ENCODE results near the gene GAS2L3.

DNA sequence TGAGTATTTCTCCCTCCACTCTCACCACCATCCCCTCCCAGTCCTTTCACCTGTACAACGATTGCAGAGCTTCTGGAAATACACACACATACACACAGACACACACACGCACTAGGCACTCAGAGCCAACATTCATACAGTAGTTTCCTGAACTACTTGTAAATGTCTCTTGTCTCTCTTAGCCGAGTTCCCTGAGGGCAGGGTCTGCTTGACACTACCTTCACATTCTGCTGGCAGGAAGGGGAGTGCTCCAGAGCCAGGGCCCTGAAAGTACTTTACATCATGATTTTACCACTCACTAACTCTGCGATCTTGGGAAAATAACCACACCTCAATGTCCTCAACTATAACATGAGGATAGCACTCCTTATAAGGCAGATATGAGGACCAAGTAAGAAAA lies 82.7 kb downstream of the GAS2L3 start:
- TF ChIP-seq POLR2AphosphoS5 (IDR thresholded peaks at IDR 0.05) (no peak), POLR2A (IDR thresholded peaks at IDR 0.05) (no peak)
- TF ChIP-seq, protein P1, sequence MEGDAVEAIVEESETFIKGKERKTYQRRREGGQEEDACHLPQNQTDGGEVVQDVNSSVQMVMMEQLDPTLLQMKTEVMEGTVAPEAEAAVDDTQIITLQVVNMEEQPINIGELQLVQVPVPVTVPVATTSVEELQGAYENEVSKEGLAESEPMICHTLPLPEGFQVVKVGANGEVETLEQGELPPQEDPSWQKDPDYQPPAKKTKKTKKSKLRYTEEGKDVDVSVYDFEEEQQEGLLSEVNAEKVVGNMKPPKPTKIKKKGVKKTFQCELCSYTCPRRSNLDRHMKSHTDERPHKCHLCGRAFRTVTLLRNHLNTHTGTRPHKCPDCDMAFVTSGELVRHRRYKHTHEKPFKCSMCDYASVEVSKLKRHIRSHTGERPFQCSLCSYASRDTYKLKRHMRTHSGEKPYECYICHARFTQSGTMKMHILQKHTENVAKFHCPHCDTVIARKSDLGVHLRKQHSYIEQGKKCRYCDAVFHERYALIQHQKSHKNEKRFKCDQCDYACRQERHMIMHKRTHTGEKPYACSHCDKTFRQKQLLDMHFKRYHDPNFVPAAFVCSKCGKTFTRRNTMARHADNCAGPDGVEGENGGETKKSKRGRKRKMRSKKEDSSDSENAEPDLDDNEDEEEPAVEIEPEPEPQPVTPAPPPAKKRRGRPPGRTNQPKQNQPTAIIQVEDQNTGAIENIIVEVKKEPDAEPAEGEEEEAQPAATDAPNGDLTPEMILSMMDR (IDR thresholded peaks at IDR 0.05), result no peak
